GM19438 (cell line): Measurements from ENCODE around the gene ATP11C.
"Not testable (repeated sequence)": the region's sequence is repeated elsewhere in the genome, so short reads cannot be mapped to it uniquely, and the experiment has no call there.

Experiments used
- ATAC-seq: cut with Tn5 transposase; IDR thresholded peaks from one replicate; pipeline ENCODE4 v1.9.1; 2021; ENCODE audit warnings: low read depth; ENCODE audit not compliant: unreplicated experiment

Gene ATP11C

DNA sequence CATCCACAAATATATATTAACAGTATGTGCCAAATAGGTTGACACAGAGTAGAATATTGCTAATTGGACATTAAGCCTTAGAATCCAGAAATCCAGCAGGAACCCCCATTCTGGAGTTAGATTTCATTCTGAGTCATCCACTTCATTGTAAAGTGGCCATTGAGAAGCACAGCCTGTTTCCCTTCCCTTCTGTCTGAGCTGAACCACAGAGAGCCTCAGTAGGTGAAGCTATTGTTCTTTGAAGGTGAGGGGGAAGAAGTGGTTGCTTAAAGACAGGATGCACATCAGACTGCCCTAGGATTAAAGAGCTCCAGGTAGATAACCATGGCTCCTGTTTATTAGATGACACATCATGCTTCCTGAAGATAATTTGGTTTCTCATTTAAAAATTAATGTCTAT is 194.3 kb downstream of the ATP11C start:
- peak; percentile 74 for ATAC-seq

DNA sequence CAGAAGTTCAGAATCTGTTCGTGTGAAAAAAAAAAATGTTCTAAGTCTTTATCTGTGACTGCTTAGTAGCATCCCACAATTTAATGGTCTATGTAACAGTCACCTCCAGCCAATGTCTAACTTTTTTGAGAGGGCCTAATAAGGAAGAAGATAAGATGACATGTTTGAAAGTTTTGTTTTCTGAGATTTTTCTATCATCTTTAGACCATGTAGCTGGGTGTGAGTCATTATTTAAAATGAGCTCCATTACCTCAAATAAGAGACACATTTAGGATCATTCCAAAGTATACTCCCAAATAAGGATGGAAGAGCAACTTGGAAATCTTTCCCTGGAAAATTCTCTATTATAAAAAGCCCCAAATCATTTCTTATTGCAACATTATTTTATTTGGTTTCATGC is 196.7 kb downstream of the ATP11C start:
- no peak for ATAC-seq

DNA sequence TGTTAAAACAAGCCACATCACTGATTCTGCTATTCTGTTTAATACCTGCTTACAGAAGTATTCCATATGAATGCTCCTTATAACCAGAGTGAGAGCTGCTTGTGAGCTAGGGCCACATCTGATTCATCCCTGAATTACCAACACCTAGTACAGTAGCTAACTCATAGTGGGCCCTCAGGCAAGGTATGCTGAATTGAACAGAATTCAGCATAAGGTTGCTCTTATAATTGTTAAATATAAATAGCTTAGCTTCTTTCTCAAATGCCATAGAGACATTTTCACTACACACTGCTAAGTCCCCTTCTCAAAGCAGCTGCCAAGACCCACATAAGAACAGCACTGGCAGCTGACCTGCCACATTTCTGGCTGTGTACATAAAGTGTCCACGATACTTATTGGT is 197.9 kb downstream of the ATP11C start:
- no peak for ATAC-seq

- ATAC-seq, result peak; percentile 65
Observed at GRCh38 chrX:139725720-139726119, 207.1 kb downstream of the ATP11C start.

DNA sequence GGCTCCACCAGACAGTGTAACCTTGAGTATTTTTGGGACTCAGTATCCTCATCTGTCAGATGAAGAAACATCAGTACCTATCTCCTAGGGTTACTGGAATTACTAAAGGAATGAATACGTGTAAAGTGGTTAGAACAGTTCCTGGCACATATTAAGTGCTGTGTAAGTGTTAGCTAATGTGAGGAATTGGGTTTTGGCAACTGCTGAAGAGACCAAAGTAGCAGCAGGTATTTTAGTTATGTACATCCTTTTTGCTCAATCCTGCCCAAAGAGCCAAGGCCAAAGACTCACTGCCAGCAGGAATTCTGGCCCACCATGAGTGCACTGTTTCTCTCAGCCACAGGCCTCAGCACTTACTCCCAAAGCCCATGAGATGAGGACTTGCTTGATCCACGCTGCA is 208.2 kb downstream of the ATP11C start:
- ATAC-seq, result no peak

DNA sequence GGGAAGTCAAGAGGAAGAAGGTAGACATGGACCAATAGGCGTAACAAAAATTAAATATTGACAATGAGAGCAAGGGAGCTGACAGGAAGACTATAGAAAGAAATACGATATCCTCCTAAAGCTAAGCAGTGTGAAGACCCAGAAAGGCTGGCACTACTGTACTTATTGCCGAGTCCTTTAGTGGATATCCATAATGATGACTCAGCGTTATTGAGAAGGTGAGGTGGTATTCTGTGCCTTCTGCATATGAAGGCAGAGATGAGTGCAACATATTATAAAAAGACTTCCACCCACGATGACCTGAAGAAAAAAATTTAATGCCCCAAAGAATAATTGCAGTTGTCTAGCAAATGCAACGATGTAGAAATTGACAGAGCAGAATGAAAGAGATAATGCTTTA is 211.9 kb downstream of the ATP11C start:
- no peak for ATAC-seq

GRCh38 chrX:139720136-139720535 is 212.7 kb downstream of the ATP11C start:
- ATAC-seq, result no peak

DNA sequence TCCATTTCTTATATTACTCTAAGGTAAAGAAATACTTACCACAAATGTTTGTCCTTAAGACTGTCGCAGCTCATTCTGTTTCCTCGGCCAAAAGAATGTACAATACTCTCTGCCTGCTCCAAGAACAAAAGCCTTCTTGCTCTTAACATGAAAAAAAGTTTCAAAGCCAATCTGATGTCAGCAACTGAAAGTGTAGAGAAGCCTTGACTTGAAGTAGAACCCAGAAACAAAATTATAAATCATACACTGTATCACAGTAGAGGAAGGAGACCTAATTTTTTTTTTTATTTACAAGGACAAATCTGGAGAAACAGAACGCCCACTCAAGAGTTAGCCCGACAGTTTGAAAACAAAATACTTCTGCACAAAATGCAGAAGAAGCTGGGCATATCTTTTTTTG is 224.8 kb downstream of the ATP11C start, which contains the start of gene MCF2:
Gene MCF2 (minus strand): TSS at position 101 of the 400 bp plus-strand sequence. CDS start 56,423 bp downstream, outside the sequence.
- no peak for ATAC-seq

GRCh38 chrX:139702658-139703057 is 230.2 kb downstream of the ATP11C start:
- ATAC-seq, result no peak

DNA sequence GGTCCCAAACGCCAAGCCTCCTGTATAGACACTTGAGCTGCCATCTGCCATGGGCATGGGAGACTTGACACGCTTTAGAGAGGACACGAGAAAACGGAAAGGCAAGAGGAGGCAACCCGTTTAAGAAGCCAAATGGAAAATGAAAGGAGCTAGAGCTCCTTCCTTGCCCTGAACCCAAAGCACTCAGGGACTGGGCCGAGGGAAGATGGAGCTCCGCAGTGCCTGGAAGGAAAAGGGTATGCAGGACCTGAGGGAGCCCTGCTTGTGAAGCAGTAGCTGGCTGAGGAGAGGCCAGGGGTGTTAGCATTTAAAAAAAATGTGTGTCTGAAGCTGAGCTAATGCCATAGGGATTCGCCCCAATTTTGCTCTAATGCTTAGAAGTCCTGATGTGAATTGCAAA is 239.9 kb downstream of the ATP11C start:
- ATAC-seq, result no peak

- no peak for ATAC-seq
Observed at GRCh38 chrX:139692506-139692849, 240.4 kb downstream of the ATP11C start.

GRCh38 chrX:139691843-139692505 is 240.9 kb downstream of the ATP11C start:
- ATAC-seq, result no peak

GRCh38 chrX:139691493-139691842 is 241.4 kb downstream of the ATP11C start:
- no peak for ATAC-seq

- not testable (repeated sequence) for ATAC-seq
Observed at GRCh38 chrX:139685175-139685574, 247.7 kb downstream of the ATP11C start.

DNA sequence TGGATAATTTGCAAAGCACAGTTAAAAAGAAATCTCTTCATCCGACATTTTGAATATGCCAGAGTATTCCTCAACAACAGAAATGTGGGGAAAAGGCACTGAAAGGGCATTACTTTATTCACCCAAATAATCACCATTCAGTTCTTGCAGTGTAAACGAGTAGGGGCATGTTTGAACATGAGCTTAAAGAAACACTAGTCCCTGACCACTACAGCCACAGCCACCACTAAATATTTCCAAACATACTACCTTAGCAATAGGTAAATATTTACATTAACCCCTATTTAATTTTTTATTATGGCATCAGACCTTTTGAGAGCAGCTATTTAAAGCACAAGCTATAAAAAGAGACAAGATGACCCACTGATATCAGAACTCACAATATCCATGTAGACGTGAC is 252.5 kb downstream of the ATP11C start:
- no peak for ATAC-seq
